Mucosa of rectum (tissue), 2 donors: Measurements from ENCODE around the gene VAV2.
A peak's percentile ranks its signal among the peaks of the same experiment; 100 is the strongest.

Experiments
- H3K27ac ChIP-seq, 2 donors: one replicate each; pipeline ENCODE4 v1.7.0; 2013; ENCODE audit warnings: inconsistent platforms in 2 of 2, low read depth in 2 of 2, low read length in 2 of 2
- H3K27me3 ChIP-seq, 2 donors: one replicate each; pipeline ENCODE4 v1.7.0; 2013; ENCODE audit warnings: low read length in 2 of 2; ENCODE audit not compliant: control insufficient read depth in 2 of 2, insufficient read depth in 2 of 2
- H3K36me3 ChIP-seq, 2 donors: one replicate each; pipeline ENCODE4 v1.7.0; 2013; ENCODE audit warnings: low read length in 2 of 2; ENCODE audit not compliant: control insufficient read depth in 2 of 2, insufficient read depth in 2 of 2
- H3K4me1 ChIP-seq, 2 donors: one replicate each; pipeline ENCODE4 v1.7.0; 2013; ENCODE audit warnings: low read length in 2 of 2, mild to moderate bottlenecking in 1 of 2; ENCODE audit not compliant: control insufficient read depth in 2 of 2, insufficient read depth in 2 of 2
- H3K4me3 ChIP-seq, 2 donors: one replicate each; pipeline ENCODE4 v1.7.0; 2013; ENCODE audit warnings: low read length in 2 of 2
- H3K9ac ChIP-seq, 2 donors: one replicate each; pipeline ENCODE4 v1.7.0; 2013; ENCODE audit warnings: low read length in 2 of 2, low read depth in 1 of 2, mild to moderate bottlenecking in 1 of 2
- H3K9me3 ChIP-seq, 2 donors: one replicate each; pipeline ENCODE4 v1.7.0; 2013; ENCODE audit warnings: low read length in 2 of 2; ENCODE audit not compliant: control insufficient read depth in 2 of 2
- donor health status: healthy.
- donor health status: Normal muscosa, but diverticular disease.

The VAV2 gene

DNA sequence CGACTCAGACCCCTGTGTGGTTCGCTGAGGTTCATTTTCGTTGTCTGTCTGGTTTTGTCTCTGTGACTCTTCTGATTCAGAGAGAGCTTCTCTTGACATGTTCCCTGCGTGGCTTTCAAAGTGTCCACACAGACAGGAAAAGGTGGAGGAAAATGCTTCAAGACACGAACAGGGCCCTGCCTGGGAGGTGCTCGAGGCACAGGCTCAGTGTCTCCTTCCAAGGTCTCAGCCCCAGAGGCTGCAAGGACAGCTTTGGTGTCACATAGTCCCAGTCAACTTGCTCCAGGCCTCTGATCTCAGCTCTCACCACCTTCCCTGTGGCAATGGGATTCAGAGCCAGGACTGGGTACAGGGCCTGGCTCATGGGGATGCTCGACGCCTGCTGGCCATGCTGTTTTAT is 202.3 kb downstream of the VAV2 start:
- H3K4me1 ChIP-seq, result peaks cover 24 to 26% of the 10 kb centered on the region in 2 donors
- no peak overlapping the region for H3K4me3 ChIP-seq
- no peaks in the 10 kb centered on the region for H3K9me3 ChIP-seq
- peak overlapping the region; percentile 5 to 23 for H3K27ac ChIP-seq
- H3K27me3 ChIP-seq, result no peaks in the 10 kb centered on the region
- H3K9ac ChIP-seq, result no peak overlapping the region
- peaks cover 14 to 18% of the 10 kb centered on the region in 2 donors for H3K36me3 ChIP-seq

DNA sequence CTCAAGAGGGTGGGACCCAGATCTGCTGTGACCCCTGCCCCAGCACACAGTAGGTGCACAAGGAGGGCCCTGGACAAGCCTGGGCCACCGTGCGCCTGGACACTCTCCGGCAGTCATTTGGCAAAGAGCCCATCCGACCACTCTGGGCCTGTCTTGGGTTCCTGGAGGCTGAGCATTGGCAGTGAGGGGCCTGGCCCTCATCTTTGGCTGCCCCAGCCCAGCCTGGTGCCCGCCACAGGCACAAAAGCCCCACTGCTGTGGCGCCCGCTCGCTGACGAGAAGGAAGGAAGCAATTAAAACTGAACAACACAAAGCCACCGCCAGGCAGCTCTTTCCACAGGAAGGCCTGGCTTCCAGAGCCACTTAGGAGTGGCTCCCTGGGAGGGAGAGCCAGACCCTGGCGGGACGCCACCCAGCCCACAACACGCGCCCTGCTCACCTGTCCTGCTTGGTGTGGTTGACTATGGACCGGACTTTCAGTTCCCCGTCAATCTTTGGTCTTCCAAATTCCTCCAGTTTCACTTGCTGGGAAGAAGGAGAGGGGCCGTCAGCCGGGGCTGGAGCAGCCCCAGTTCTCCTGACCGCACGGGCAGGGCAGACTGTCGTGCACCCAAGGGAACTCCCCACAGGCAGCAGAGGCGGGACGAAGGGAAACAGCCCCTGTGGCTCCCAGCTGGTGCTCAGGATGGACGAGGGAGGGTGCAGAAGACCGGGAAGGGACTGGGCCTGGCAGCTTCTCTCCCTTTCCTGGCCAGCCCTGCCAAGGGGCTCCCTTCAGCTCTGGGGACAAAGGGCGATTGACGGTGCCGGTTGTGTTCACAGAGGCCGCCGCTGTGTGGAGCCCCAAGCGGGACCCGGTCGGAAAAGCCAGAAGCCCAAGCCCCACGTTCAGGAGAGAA is 203.1 kb downstream of the VAV2 start:
- peaks cover 24 to 26% of the 10 kb centered on the region in 2 donors for H3K4me1 ChIP-seq

DNA sequence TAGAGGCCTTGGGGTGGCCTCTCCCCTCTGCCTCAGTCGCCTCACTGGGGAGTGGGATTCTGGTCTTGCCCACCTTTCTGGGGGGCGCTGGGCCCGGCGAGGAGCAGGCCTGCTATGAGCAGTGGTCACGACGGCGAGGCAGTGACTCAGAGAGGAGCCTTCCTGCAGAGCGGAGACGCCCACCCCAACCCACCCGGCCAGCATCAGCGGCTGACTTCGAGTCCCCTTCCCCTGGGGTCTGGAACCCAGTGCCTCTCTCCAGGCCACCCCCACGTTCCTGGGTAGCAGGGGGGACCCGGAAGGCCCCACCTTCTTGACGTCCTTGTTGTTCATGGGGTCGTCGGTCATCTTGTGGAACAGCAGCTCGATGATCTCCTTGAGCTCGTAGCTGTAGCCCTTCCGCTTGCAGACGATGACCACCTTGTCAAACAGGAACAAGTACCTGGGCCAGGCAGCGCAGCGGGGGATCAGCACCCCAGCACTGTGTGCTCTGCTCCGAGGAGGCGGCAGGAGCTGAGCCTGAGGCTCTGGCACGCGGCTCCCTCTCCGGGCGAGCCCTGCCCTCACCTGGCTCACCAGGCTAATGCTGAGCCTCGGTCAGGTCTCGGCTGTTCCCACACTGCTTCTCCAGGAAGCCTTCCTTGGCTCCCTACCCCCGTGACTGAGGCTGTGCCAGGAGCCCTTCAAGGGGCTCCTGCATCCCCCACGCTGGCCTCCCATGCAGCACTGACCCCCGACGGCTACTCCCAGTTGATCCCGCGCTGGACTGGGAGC is 203.9 kb downstream of the VAV2 start:
- Histone ChIP-seq H3K4me1 (peaks cover 24 to 26% of the 10 kb centered on the region in 2 donors), H3K27ac (peak overlapping the region; percentile 60 to 74), H3K9ac (no peak overlapping the region), H3K36me3 (peaks cover 14 to 18% of the 10 kb centered on the region in 2 donors), H3K9me3 (no peaks in the 10 kb centered on the region), H3K27me3 (no peaks in the 10 kb centered on the region), H3K4me3 (no peak overlapping the region)

More for the DNA sequence above, 203.1 kb downstream of the VAV2 start:
- H3K4me3 ChIP-seq, result peak overlapping the region in 1 of 2 donors; percentile 6
- peak overlapping the region; percentile 42 to 60 for H3K9ac ChIP-seq
- H3K27ac ChIP-seq, result peak overlapping the region; percentile 60 to 74
- peaks cover 14 to 21% of the 10 kb centered on the region in 2 donors for H3K36me3 ChIP-seq
- no peaks in the 10 kb centered on the region for H3K27me3 ChIP-seq
- no peaks in the 10 kb centered on the region for H3K9me3 ChIP-seq

DNA sequence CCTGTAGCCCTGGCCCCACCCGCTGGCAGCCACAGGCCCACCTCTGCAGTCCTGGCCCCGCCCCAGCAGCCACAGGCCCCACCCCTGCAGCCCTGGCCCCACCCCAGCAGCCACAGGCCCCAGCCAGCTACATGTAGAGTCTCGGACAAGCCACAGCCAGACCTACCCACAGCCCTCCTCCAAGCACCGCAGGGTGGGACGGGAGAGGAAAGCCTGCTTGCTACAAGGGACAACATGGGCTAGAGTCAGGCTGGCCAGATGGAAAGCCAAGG is 204.4 kb downstream of the VAV2 start:
- no peaks in the 10 kb centered on the region for H3K27me3 ChIP-seq
- peaks cover 14 to 22% of the 10 kb centered on the region in 2 donors for H3K36me3 ChIP-seq
- no peak overlapping the region for H3K27ac ChIP-seq
- no peak overlapping the region for H3K4me3 ChIP-seq
- H3K9me3 ChIP-seq, result no peaks in the 10 kb centered on the region
- H3K4me1 ChIP-seq, result peaks cover 24 to 26% of the 10 kb centered on the region in 2 donors
- H3K9ac ChIP-seq, result peak overlapping the region in 1 of 2 donors; percentile 22

DNA sequence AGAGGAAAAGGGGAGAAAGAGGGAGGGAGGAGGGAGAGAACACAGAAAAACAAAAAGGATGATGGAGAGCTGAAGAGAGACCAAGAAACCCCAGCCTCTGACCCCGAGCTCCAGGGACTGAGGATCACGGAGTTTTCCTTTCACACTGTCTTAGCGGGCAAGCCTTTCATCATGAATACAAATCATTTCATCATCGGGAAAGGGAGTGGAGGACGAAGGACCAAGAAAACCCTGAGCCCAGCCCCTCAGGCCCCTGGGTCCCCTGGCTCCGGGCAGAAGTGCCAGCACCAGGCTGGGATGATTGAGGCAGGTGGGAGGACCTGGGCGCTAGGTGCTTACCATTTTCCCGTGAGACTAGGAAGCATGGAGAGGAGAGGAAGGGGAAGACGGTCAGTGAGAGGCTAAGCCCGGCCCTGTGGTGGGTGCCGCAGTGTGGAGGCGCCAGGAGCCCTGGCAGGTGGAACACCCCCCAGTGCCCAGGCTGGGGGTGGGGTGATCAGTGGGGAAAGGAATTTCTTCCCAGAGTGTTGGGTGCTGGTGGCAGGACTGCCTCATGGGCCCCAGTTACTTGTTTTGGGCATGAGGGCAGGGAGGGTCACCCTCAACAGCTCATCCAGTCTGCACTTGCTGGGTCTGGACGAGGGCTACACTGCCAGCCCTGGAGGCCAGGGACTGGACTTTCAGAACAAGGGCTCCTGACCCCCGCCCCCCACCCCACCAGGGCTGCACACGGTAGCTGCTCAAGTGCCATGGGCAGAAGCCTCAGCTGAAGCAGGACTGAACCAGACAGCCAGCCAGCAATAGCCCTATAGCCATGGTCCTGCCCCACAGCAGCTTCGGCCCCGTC is 205.0 kb downstream of the VAV2 start:
- H3K4me3 ChIP-seq, result no peak overlapping the region
- H3K4me1 ChIP-seq, result peaks cover 24 to 26% of the 10 kb centered on the region in 2 donors
- peak overlapping the region in 1 of 2 donors; percentile 22 for H3K9ac ChIP-seq
- H3K9me3 ChIP-seq, result no peaks in the 10 kb centered on the region
- no peaks in the 10 kb centered on the region for H3K27me3 ChIP-seq
- peaks cover 14 to 21% of the 10 kb centered on the region in 2 donors for H3K36me3 ChIP-seq
- H3K27ac ChIP-seq, result no peak overlapping the region

GRCh38 chr9:133786371-133786753 is 205.8 kb downstream of the VAV2 start:
- Histone ChIP-seq H3K27ac (no peak overlapping the region), H3K4me1 (peaks cover 24 to 26% of the 10 kb centered on the region in 2 donors), H3K4me3 (no peak overlapping the region), H3K36me3 (peaks cover 7 to 23% of the 10 kb centered on the region in 2 donors), H3K27me3 (no peaks in the 10 kb centered on the region), H3K9me3 (no peaks in the 10 kb centered on the region), H3K9ac (no peak overlapping the region)

GRCh38 chr9:133785753-133786370 is 206.3 kb downstream of the VAV2 start:
- H3K9ac ChIP-seq, result no peak overlapping the region
- H3K36me3 ChIP-seq, result peaks cover 7 to 28% of the 10 kb centered on the region in 2 donors
- no peak overlapping the region for H3K4me3 ChIP-seq
- H3K4me1 ChIP-seq, result peaks cover 24 to 26% of the 10 kb centered on the region in 2 donors
- H3K27ac ChIP-seq, result no peak overlapping the region
- no peaks in the 10 kb centered on the region for H3K27me3 ChIP-seq
- H3K9me3 ChIP-seq, result no peaks in the 10 kb centered on the region

DNA sequence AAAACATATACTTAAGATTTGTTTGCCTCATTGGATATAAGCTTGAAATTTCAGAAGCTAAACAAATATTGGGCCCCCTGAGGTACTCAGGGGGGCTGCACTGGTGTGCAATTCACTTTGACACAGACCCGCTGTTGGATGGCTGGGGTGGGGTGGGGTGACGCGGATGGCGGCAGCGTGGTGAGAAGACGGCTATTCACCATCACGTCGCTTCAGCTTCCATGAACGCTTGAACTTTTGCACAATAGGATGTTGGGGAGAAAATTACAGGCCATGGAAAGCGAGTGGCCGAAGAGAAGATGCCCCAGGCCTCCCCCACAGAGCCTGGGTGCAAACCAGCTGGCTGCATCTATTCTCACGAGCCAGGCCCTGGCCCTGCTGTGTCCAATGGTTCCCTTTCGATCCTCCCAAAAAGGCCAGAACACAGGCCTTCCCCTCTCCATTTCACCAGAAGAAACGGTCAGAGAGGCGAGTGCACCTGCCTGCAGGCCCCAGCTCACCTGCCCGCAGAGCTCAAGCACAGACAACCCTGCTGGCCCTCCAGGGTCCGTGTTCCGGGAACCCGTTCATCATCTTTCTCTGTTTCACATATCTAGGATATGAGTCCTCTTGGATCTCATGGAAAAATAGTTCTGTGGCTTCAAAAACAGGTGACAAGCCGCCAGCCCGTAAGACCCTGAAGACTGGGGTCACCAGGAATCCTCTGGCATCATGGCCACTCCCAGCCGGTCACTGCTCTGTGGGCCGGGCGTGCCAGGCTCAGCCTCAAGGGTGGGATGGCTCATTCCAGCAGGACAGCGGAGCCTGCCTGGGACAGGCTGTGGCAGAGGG is 207.2 kb downstream of the VAV2 start:
- H3K27ac ChIP-seq, result no peak overlapping the region
- H3K9ac ChIP-seq, result no peak overlapping the region
- peaks cover 24% of the 10 kb centered on the region in 2 donors for H3K4me1 ChIP-seq
- H3K9me3 ChIP-seq, result no peaks in the 10 kb centered on the region
- H3K4me3 ChIP-seq, result no peak overlapping the region
- no peaks in the 10 kb centered on the region for H3K27me3 ChIP-seq
- H3K36me3 ChIP-seq, result peaks cover 7 to 28% of the 10 kb centered on the region in 2 donors

DNA sequence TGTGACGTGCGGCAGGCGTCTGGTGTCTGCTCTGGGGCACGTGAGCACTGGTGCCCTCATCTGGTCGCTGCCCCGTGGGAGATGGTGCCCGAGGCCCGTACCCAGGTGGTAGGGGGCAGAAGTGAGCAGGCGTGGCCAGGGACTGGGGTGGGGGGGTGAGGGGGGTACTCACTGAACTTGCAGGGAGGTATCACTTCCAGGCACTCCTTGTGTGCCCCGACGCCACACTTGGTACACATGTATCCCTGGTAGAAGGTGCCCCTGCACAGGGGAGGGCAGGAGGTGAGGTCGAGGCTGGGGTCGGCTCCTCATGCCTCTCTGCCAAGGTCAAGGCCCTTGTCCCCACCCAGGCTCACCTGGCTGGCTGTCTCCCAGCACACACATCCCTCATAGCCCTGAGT is 208.8 kb downstream of the VAV2 start:
- Histone ChIP-seq H3K27ac (no peak overlapping the region), H3K27me3 (no peaks in the 10 kb centered on the region), H3K36me3 (peaks cover 7 to 38% of the 10 kb centered on the region in 2 donors)

More for the DNA sequence above, 208.8 kb downstream of the VAV2 start:
- peaks cover 9 to 12% of the 10 kb centered on the region in 2 donors for H3K4me1 ChIP-seq
- no peak overlapping the region for H3K9ac ChIP-seq
- no peak overlapping the region for H3K4me3 ChIP-seq
- no peaks in the 10 kb centered on the region for H3K9me3 ChIP-seq
